GM12891 (cell line): ENCODE results near the gene ARHGEF4.

ENCODE experiments used
- POLR2A ChIP-seq: IDR thresholded peaks from 2 replicates; pipeline ENCODE4 v1.6.1; 2011; ENCODE audit warnings: low read depth, low read length, control low read depth
- POLR2AphosphoS5 ChIP-seq: IDR thresholded peaks from 2 replicates; pipeline ENCODE4 v1.6.1; 2011; ENCODE audit warnings: low read depth, low read length, control low read depth
- POU2F2 ChIP-seq: IDR thresholded peaks from 2 replicates; pipeline ENCODE4 v1.6.1; 2011; ENCODE audit warnings: low read depth, mild to moderate bottlenecking, control low read depth, low read length, moderate library complexity
- TAF1 ChIP-seq: IDR thresholded peaks from 2 replicates; pipeline ENCODE4 v1.6.1; 2011; ENCODE audit warnings: low read depth, low read length, control low read depth

DNA sequence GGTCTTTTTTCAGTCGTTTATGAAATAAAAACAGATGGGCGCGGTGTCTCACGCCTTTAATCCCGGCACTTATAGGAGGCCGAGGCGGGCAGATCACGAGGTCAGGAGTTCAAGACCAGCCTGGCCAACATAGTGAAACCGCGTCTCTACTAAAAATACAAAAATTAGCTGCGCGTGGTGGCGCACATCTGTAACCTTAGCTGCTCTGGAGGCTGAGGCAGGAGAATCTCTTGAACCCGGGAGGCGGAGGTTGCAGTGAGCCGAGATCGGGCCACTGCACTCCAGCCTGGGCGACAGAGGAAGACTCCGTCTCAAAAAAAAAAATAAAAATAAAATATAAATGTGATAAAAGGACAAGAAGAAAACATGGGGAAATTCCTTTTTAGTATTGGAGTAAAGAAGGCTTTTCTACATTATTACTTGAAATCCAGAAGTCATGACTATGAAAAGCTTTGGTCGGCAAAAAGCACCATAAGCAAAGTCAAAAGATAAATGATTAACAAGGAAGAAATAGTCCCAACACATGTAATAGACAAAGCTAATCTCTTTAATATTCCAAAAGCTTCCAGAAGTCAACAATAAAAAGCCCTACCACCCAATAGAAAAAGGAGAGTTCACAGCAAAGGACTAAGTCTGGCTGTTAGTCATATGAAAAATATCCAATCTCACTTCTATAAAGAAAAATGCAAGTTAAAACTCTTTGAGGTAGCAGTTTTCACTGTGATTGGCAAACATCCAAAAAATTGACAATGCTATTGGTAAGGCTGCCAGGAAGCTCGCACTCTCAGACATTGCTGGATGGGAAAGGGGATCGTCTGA lies 258.0 kb downstream of the ARHGEF4 start:
- TF ChIP-seq TAF1 (no peak), POLR2AphosphoS5 (no peak), POLR2A (no peak), POU2F2 (no peak)
